ENCODE results near the gene RAB3GAP2. TPM values are rescaled to one million over a fixed set of nuclear protein-coding genes. Genes with fewer than 3 reads are reported as not detected.
"Not testable (repeated sequence)": the region's sequence is repeated elsewhere in the genome, so short reads cannot be mapped to it uniquely, and the experiment has no call there.

The RAB3GAP2 gene
- total RNA-seq, 4 donors from 2014 or later = 16.5 to 24.2 (median 18.0) TPM

GRCh38 chr1:220217383-220217988 is 54.8 kb downstream of the RAB3GAP2 start:
- no peaks in the 10 kb centered on the region for H3K9me3 ChIP-seq
- no peak for ATAC-seq
- intact Hi-C loops (cut with DNase I; ENCODE audit: low total_unique reads) (loop anchor here (5.0 kb wide), 1 partner anchor 560 kb away; no protein-coding TSS in a partner anchor), in situ Hi-C loops (cut with MboI; ENCODE audit: low sequenced_read_pairs in 4 of 4) (no loop called here)
- TF ChIP-seq, protein P1, sequence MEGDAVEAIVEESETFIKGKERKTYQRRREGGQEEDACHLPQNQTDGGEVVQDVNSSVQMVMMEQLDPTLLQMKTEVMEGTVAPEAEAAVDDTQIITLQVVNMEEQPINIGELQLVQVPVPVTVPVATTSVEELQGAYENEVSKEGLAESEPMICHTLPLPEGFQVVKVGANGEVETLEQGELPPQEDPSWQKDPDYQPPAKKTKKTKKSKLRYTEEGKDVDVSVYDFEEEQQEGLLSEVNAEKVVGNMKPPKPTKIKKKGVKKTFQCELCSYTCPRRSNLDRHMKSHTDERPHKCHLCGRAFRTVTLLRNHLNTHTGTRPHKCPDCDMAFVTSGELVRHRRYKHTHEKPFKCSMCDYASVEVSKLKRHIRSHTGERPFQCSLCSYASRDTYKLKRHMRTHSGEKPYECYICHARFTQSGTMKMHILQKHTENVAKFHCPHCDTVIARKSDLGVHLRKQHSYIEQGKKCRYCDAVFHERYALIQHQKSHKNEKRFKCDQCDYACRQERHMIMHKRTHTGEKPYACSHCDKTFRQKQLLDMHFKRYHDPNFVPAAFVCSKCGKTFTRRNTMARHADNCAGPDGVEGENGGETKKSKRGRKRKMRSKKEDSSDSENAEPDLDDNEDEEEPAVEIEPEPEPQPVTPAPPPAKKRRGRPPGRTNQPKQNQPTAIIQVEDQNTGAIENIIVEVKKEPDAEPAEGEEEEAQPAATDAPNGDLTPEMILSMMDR (IDR thresholded peaks at IDR 0.05 in 4 of 5, conservative IDR thresholded peaks at IDR 0.05 in 1 of 5) = no peak
- TF ChIP-seq POLR2A (IDR thresholded peaks at IDR 0.05) = no peak
- H3K27ac ChIP-seq = no peak overlapping the region
- H3K36me3 ChIP-seq = no peaks in the 10 kb centered on the region
- no peak overlapping the region for H3K4me3 ChIP-seq
- no peak for DNase-seq
- H3K27me3 ChIP-seq = no peaks in the 10 kb centered on the region
- H3K4me1 ChIP-seq = peaks cover 3 to 16% of the 10 kb centered on the region in 2 donors

GRCh38 chr1:220213382-220213983 is 58.8 kb downstream of the RAB3GAP2 start:
- ATAC-seq = no peak
- DNase-seq = no peak
- H3K36me3 ChIP-seq = peaks cover 3 to 16% of the 10 kb centered on the region in 2 donors

GRCh38 chr1:220207411-220207810 is 64.8 kb downstream of the RAB3GAP2 start:
- H3K27me3 ChIP-seq = no peaks in the 10 kb centered on the region
- H3K9me3 ChIP-seq = no peaks in the 10 kb centered on the region
- peaks cover 3 to 51% of the 10 kb centered on the region in 2 donors for H3K36me3 ChIP-seq
- DNase-seq (no peak), ATAC-seq (no peak)
- H3K4me1 ChIP-seq = no peaks in the 10 kb centered on the region
- TF ChIP-seq, protein P1 (IDR thresholded peaks at IDR 0.05 in 4 of 5, conservative IDR thresholded peaks at IDR 0.05 in 1 of 5) = no peak
- TF ChIP-seq POLR2A (IDR thresholded peaks at IDR 0.05) = no peak
- no peak overlapping the region for H3K4me3 ChIP-seq
- in situ Hi-C loops (cut with MboI; ENCODE audit: low sequenced_read_pairs in 4 of 4) = no loop called here
- no peak overlapping the region for H3K27ac ChIP-seq
- intact Hi-C loops (cut with DNase I; ENCODE audit: low total_unique reads) = no loop called here

More at GRCh38 chr1:220213382-220213983, 58.8 kb downstream of the RAB3GAP2 start:
- TF ChIP-seq POLR2A (IDR thresholded peaks at IDR 0.05) = no peak
- TF ChIP-seq, protein P1 (IDR thresholded peaks at IDR 0.05 in 4 of 5, conservative IDR thresholded peaks at IDR 0.05 in 1 of 5) = no peak
- Histone ChIP-seq H3K27me3 (no peaks in the 10 kb centered on the region), H3K9me3 (no peaks in the 10 kb centered on the region), H3K4me3 (no peak overlapping the region), H3K4me1 (peaks cover 0 to 6% of the 10 kb centered on the region in 2 donors), H3K27ac (no peak overlapping the region)
- in situ Hi-C loops (cut with MboI; ENCODE audit: low sequenced_read_pairs in 4 of 4) = no loop called here
- intact Hi-C loops (cut with DNase I; ENCODE audit: low total_unique reads) = no loop called here

- H3K4me3 ChIP-seq; H3K27ac ChIP-seq; H3K4me1 ChIP-seq; DNase-seq; in situ Hi-C loops (cut with MboI; ENCODE audit: low sequenced_read_pairs in 4 of 4); ATAC-seq; H3K9me3 ChIP-seq; H3K27me3 ChIP-seq; intact Hi-C loops (cut with DNase I; ENCODE audit: low total_unique reads): not testable (repeated sequence)
- peaks cover 0 to 67% of the 10 kb centered on the region in 2 donors for H3K36me3 ChIP-seq
Measured at GRCh38 chr1:220204758-220205157, 67.5 kb downstream of the RAB3GAP2 start.

DNA sequence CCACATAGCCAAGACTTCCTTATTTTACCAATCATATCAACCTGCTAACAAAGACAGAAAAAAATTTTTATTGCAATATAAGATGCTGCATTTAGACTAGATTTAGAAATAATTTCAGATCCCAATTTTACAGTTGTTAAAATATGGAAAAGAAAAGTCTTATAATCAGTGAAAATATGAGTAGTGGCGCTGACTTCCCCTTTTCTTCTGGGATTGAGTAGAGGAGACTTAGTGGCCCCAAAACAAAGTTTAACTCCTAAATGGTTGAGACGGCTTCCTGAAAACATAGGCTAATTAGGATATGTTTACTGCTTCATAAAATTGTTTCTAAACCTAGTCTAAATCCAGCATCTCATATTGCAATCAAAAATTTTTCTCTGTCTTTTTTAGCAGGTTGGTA is 68.4 kb downstream of the RAB3GAP2 start:
- intact Hi-C loops (cut with DNase I; ENCODE audit: low total_unique reads) (no loop called here), in situ Hi-C loops (cut with MboI; ENCODE audit: low sequenced_read_pairs in 4 of 4) (no loop called here)
- H3K4me3 ChIP-seq = no peak overlapping the region
- TF ChIP-seq, protein P1 (IDR thresholded peaks at IDR 0.05 in 4 of 5, conservative IDR thresholded peaks at IDR 0.05 in 1 of 5) = no peak
- TF ChIP-seq POLR2A (IDR thresholded peaks at IDR 0.05) = no peak
- no peaks in the 10 kb centered on the region for H3K27me3 ChIP-seq
- no peak overlapping the region for H3K27ac ChIP-seq
- H3K9me3 ChIP-seq = no peaks in the 10 kb centered on the region
- no peaks in the 10 kb centered on the region for H3K4me1 ChIP-seq
- peaks cover 0 to 67% of the 10 kb centered on the region in 2 donors for H3K36me3 ChIP-seq
- no peak for ATAC-seq
- DNase-seq = no peak
